Breast epithelium (tissue), 4 donors: ENCODE data around the gene MARS2. TPM values are rescaled to one million over a fixed set of nuclear protein-coding genes. Genes with fewer than 3 reads are reported as not detected.
"Not testable (repeated sequence)": the region's sequence is repeated elsewhere in the genome, so short reads cannot be mapped to it uniquely, and the experiment has no call there.

ENCODE experiments used
- DNase-seq, 2 donors: peaks; one replicate each; pipeline ENCODE4 v3.0.0-alpha.2; 2019; ENCODE audit warnings: low spot score in 2 of 2
- H3K27ac ChIP-seq, 2 donors: fragments of 200-600 bp; sonication (generic) in 1 of 2; one replicate each; pipeline ENCODE4 v1.5.1; 2016 to 2019; ENCODE audit warnings: mild to moderate bottlenecking in 1 of 2
- H3K27me3 ChIP-seq, 2 donors: fragments of 200-600 bp; sonication (generic) in 1 of 2; one replicate each; pipeline versions ENCODE4 v1.5.1 to v1.6.0; 2017 to 2019; ENCODE audit warnings: control low read depth in 1 of 2, mild to moderate bottlenecking in 1 of 2
- H3K36me3 ChIP-seq: fragments of 200-600 bp; one replicate; pipeline ENCODE4 v1.5.1; 2019
- H3K4me1 ChIP-seq, 2 donors: fragments of 200-600 bp; sonication (generic); one replicate each; pipeline ENCODE4 v1.5.1; 2016 to 2019; ENCODE audit warnings: control low read depth in 1 of 2
- H3K4me3 ChIP-seq, 3 donors: fragments of 200-600 bp; sonication (generic); 1 replicate in 2 of 3; 2 replicates in 1 of 3; pipeline ENCODE4 v1.5.1; 2016 to 2019; ENCODE audit warnings: mild to moderate bottlenecking in 3 of 3, moderate library complexity in 2 of 3
- H3K9me3 ChIP-seq, 2 donors: fragments of 200-600 bp; sonication (generic) in 1 of 2; one replicate each; pipeline ENCODE4 v1.5.1; 2016 to 2019; ENCODE audit warnings: control low read depth in 1 of 2
- POLR2A ChIP-seq: fragments of 450-650 bp; IDR thresholded peaks from one replicate; pipeline ENCODE4 v1.6.1; 2016; ENCODE audit warnings: antibody characterized with exemption, mild to moderate bottlenecking, moderate library complexity
- POLR2AphosphoS5 ChIP-seq, 3 donors: sonication (generic); formaldehyde crosslinking; IDR thresholded peaks; one replicate each; pipeline ENCODE4 v1.6.1; 2017; ENCODE audit warnings: antibody characterized with exemption in 3 of 3
- intact Hi-C: fragments of 100-400 bp; cut with DNase I; formaldehyde crosslinking; loops from one replicate; pipeline ENCODE4 v1.15.1; 2023; ENCODE audit warnings: low total_unique reads
- total RNA-seq, 3 donors: library from RNA; depleted of rRNA; stranded (reverse); fragments of >200 nt; gene quantifications; one replicate each; pipeline ENCODE4 v1.1.0, GENCODE V29; 2016
- TF ChIP-seq, protein P1 (sequence below), 3 donors: fragments of 450-650 bp; IDR thresholded peaks; one replicate each; pipeline ENCODE4 v1.5.1; 2016 to 2017; ENCODE audit warnings: antibody characterized with exemption in 3 of 3, mild to moderate bottlenecking in 3 of 3, moderate library complexity in 3 of 3

The MARS2 gene
- total RNA-seq, 3 donors from 2014 or later: 5.4 to 11.9 (median 6.9) TPM

DNA sequence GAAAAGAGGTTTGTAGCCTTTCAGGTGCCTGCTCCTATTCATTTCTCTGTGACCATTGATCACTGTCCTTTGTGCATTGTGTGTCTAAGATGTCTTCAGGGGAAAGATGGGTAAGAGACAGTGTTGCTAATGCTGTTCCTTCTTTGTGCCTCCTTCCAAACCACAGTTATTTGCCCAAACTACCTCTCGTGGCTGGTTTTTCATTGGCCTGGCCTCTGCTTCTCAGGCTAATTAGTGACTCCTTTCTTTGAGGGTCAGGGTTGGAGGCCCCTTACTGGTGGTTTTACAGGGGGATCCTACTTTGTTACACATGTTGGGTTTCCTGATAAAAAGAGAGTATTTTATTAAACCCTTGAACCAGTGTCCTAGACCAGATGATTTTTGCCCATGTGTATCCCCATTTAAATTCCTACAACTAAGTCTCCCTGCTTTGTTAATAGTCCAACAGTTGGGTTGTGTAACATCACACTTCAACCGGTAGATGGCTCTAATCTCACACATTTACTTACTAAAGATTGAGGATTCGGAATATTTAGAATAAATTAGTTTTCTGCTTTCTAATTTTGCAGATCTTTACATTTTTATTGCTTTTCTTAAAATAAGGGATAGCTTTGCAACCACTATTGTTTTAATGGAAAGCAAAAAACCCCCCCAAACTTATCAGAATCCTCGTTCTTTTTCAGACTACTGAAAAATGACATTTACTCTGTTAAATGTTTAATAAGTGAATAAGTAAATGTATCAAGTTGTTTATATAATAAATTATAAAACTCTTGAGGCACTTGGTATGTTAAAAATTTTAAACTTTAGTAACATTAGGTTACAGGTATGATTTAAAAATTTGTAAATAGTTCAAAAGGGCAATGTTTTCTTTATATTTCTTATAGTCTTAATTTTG, 2.4 kb downstream of the MARS2 start:
- Histone ChIP-seq H3K27ac (no peak overlapping the region), H3K9me3 (no peaks in the 10 kb centered on the region), H3K36me3 (no peaks in the 10 kb centered on the region), H3K4me3 (peak overlapping the region in 2 of 3 donors; percentile 81 to 87), H3K27me3 (no peaks in the 10 kb centered on the region), H3K4me1 (peaks cover 0 to 25% of the 10 kb centered on the region in 2 donors)
- no peak for DNase-seq
- TF ChIP-seq POLR2A (no peak), POLR2AphosphoS5 (IDR thresholded peaks at IDR 0.05) (no peak)
- TF ChIP-seq, protein P1, sequence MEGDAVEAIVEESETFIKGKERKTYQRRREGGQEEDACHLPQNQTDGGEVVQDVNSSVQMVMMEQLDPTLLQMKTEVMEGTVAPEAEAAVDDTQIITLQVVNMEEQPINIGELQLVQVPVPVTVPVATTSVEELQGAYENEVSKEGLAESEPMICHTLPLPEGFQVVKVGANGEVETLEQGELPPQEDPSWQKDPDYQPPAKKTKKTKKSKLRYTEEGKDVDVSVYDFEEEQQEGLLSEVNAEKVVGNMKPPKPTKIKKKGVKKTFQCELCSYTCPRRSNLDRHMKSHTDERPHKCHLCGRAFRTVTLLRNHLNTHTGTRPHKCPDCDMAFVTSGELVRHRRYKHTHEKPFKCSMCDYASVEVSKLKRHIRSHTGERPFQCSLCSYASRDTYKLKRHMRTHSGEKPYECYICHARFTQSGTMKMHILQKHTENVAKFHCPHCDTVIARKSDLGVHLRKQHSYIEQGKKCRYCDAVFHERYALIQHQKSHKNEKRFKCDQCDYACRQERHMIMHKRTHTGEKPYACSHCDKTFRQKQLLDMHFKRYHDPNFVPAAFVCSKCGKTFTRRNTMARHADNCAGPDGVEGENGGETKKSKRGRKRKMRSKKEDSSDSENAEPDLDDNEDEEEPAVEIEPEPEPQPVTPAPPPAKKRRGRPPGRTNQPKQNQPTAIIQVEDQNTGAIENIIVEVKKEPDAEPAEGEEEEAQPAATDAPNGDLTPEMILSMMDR (IDR thresholded peaks at IDR 0.05): peak; percentile 55 to 66 (median 65)
- intact Hi-C loops: no loop called here

DNA sequence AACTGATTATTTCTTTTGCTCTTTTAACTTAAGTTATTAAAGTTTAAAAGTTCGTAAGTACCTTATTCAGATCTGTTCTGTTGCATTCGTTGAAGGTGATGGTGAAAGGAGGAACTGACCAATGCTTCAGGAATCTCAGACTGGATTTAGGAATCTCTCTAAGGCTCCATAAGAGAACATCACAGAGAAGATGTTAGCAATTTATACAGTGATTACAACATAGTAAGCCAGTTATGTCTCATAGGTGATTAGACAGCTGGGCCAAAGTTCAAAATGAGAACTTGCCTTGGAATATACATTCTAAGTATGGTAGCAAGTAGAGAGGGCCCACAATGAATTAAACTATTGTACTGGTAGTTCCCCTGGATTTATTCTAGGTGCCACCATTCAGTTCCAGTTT, 3.2 kb downstream of the MARS2 start:
- intact Hi-C loops: no loop called here

DNA sequence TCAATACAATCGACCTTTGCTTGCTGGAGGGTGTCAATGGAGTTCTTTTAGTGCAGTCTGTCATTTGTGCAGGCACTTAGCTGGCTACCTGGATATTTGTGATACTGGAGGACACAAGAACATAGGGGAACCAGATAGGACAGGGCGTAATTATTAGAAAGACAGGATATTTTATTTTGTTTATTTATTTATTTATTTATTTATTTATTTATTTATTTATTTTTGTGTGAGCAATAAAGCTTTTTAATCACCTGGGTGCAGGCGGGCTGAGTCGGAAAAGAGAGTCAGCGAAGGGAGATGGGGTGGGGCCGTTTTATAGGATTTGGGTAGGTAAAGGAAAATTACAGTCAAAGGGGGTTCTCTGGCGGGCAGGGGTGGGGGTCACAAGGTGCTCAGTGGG, 4.0 kb downstream of the MARS2 start:
- H3K27ac ChIP-seq, intact Hi-C loops, H3K27me3 ChIP-seq, H3K36me3 ChIP-seq, H3K9me3 ChIP-seq, DNase-seq, H3K4me3 ChIP-seq: not testable (repeated sequence)
- peaks cover 0 to 25% of the 10 kb centered on the region in 2 donors for H3K4me1 ChIP-seq

More for the DNA sequence above, 3.2 kb downstream of the MARS2 start:
- Histone ChIP-seq H3K9me3 (no peaks in the 10 kb centered on the region), H3K4me1 (peaks cover 0 to 25% of the 10 kb centered on the region in 2 donors), H3K27ac (no peak overlapping the region), H3K27me3 (no peaks in the 10 kb centered on the region), H3K36me3 (no peaks in the 10 kb centered on the region), H3K4me3 (peak overlapping the region in 1 of 3 donors; percentile 3)
- DNase-seq: no peak
- no peak for TF ChIP-seq POLR2A
- TF ChIP-seq, protein P1 (IDR thresholded peaks at IDR 0.05): no peak
- TF ChIP-seq POLR2AphosphoS5 (IDR thresholded peaks at IDR 0.05): no peak

DNA sequence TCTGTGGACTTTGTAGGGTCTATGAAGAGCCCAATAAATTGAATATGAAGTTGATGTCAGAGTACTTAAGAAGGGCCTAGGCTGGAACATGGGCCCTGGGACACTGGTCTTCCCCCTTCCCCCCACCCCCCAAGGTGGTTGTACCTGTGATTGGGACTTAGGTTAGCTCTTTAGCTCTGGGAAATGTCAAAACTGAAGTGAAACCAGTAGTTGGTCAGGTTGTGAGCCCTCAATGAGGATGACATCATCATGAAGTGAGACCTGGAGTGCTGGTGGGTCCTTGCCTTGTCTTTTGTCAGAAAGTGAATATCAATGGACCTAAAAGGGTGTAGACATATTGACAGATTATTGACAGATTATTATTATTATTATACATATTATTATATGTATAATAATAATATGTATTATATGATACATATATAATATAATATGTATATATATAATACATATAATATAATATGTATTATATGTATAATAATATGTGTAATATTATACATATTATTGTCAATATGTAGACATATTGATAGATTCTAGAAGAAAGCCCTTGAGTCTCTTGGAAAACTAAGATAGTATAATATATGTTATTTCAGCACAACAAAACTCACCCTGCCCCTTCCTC, 5.4 kb downstream of the MARS2 start:
- no peak for TF ChIP-seq POLR2AphosphoS5 (IDR thresholded peaks at IDR 0.05)
- TF ChIP-seq, protein P1 (IDR thresholded peaks at IDR 0.05): no peak
- TF ChIP-seq POLR2A: no peak
- no peak overlapping the region for H3K4me3 ChIP-seq
- no peak overlapping the region for H3K27ac ChIP-seq
- H3K9me3 ChIP-seq: no peaks in the 10 kb centered on the region
- no peak for DNase-seq
- H3K36me3 ChIP-seq: no peaks in the 10 kb centered on the region
- intact Hi-C loops: no loop called here
- H3K4me1 ChIP-seq: peaks cover 0 to 25% of the 10 kb centered on the region in 2 donors
- H3K27me3 ChIP-seq: no peaks in the 10 kb centered on the region

DNA sequence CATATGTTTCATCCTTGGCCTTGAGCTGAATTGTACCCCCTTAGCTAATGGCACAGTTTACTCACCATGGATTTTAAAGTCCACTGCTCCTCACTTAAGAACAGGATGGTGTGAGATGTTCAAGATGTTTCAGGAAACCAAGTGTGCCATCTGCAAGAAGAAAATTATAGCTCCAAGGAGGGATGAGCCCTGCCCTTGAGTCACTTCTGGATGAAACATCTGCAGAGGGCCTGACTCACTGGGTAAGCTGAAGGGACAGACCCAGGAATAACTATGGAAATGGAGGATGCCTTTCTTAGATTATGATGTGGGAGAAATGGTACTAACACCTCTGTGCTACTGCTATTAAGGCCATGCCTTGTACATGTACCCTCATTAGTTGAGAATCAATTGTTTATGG, 6.4 kb downstream of the MARS2 start:
- peaks cover 0 to 19% of the 10 kb centered on the region in 2 donors for H3K4me1 ChIP-seq
- no peaks in the 10 kb centered on the region for H3K27me3 ChIP-seq
- TF ChIP-seq, protein P1 (IDR thresholded peaks at IDR 0.05): no peak
- TF ChIP-seq POLR2A (no peak), POLR2AphosphoS5 (IDR thresholded peaks at IDR 0.05) (no peak)
- H3K4me3 ChIP-seq: no peak overlapping the region
- DNase-seq: no peak
- no peak overlapping the region for H3K27ac ChIP-seq
- intact Hi-C loops: no loop called here
- H3K36me3 ChIP-seq: no peaks in the 10 kb centered on the region
- H3K9me3 ChIP-seq: no peaks in the 10 kb centered on the region
